ENCODE results near the gene CPLANE2.

The CPLANE2 gene

GRCh38 chr1:16187748-16188401, 49.1 kb downstream of the CPLANE2 start:
- peak; percentile 76 for DNase-seq

DNA sequence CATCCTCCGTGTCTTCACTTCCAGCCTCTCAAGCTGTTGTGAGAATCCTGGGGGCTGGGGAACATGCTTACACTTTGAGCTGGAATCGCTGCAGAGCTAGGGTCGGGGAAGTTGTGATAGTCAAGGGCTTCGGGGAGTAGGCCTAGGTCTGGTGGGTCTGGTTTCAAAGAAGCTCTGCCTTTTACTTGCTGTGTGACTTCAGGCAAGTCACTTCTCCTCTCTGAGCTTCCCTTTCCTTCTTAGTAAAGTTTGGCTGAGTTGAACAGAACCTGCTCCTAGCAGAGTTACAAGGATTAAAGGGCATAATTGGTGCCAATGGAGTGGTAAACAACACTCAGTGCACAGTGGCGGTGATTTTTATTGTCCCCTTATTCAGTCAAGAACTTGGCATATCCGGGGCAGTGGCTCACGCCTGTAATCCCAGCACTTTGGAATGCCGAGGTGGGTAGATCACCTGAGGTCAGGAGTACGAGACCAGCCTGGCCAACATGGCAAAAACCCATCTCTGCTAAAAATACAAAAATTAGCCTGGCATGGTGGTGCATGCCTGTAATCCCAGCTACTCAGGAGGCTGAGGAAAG, 50.2 kb downstream of the CPLANE2 start:
- DNase-seq = no peak

GRCh38 chr1:16184557-16185303, 52.3 kb downstream of the CPLANE2 start:
- DNase-seq = no peak

DNA sequence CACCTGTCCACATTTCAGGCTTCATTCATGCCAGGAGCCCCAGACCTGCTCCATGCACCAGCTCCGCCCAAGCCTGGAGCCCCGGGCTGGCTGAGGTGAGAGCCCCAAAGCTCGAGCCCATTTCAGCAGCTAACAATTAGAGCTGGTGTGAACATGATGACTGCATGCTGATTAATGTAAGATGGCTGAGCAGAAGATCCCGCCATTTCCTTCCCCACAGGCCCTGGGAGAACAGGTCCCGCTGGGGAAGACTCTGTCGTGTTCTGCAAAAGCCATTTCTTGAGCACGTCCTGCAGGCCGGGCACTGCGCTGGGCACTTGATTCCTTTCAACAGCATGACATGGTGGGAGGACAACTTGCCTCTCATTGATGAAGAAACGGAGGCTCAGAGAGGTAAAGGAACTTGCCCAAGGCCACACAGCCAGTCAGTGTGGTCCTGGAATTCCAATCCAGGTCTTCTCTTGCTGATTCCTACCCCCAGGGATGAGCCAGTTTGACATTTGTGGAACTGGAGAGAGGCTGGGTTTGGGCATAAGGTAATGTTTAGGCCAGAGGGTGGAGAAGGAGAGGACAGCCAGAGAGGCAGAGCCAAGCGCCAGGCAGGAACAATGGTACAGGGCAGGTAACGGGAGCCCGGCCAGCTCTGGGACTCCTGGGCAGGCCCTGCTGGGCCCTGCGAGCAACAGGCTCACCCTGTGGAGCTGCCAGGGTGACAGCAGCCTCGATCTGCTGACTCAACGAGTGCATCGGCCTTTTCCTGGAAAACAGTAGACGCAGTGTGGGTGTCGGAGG, 53.0 kb downstream of the CPLANE2 start:
- DNase-seq = no peak

GRCh38 chr1:16183179-16183578, 53.8 kb downstream of the CPLANE2 start:
- no peak for DNase-seq

- DNase-seq = peak; percentile 81
These were observed 54.9 kb downstream of the CPLANE2 start for GRCh38 chr1:16181887-16182719.

All from T1000 (cell line).